Prostate gland (tissue), 2 donors: ENCODE results near the gene SMIM30. TPM values are rescaled to one million over a fixed set of nuclear protein-coding genes. Genes with fewer than 3 reads are reported as not detected.
"Not testable (repeated sequence)": the region's sequence is repeated elsewhere in the genome, so short reads cannot be mapped to it uniquely, and the experiment has no call there.

ENCODE experiments used
- DNase-seq: peaks from one replicate; pipeline ENCODE4 v3.0.0-alpha.2; 2019; ENCODE audit warnings: low spot score
- H3K27ac ChIP-seq, 2 donors: fragments of 200-600 bp; sonication (generic); 2 replicates each; pipeline ENCODE4 v1.5.1; 2017 to 2019
- H3K27me3 ChIP-seq: fragments of 200-600 bp; sonication (generic); replicated peaks from 2 replicates; pipeline ENCODE4 v1.5.1; 2019; ENCODE audit not compliant: insufficient read depth
- H3K36me3 ChIP-seq, 2 donors: fragments of 200-600 bp; sonication (generic); 1 replicate in 1 of 2; 2 replicates in 1 of 2; pipeline versions ENCODE4 v1.5.1 to v1.8.1; 2017 to 2019
- H3K4me1 ChIP-seq: fragments of 200-600 bp; sonication (generic); replicated peaks from 2 replicates; pipeline ENCODE4 v1.5.1; 2019
- H3K4me3 ChIP-seq, 2 donors: fragments of 200-600 bp; sonication (generic); 2 replicates each; pipeline ENCODE4 v1.5.1; 2017 to 2019
- H3K9me3 ChIP-seq: fragments of 200-600 bp; sonication (generic); 2 replicates; pipeline ENCODE4 v1.5.1; 2017
- CTCF ChIP-seq, 4 experiments: fragments of 200-600 bp in 2 of 4; fragments of 450-650 bp in 2 of 4; sonication (generic) in 2 of 4; IDR thresholded peaks; 1 replicate in 3 of 4; 2 replicates in 1 of 4; pipeline ENCODE4 v1.5.1; 2016 to 2019; ENCODE audit warnings: antibody characterized with exemption in 4 of 4, mild to moderate bottlenecking in 2 of 4, moderate library complexity in 2 of 4
- POLR2A ChIP-seq: fragments of 450-650 bp; IDR thresholded peaks from one replicate; pipeline ENCODE4 v1.6.1; 2016; ENCODE audit warnings: antibody characterized with exemption, mild to moderate bottlenecking
- POLR2AphosphoS5 ChIP-seq: sonication (generic); formaldehyde crosslinking; IDR thresholded peaks from one replicate; pipeline ENCODE4 v1.6.1; 2017; ENCODE audit warnings: antibody characterized with exemption
- WGBS: methylation state at CpG from one replicate; pipeline ENCODE4 v1.1.5; 2018; 5-methylcytosine and 5-hydroxymethylcytosine counted together
- intact Hi-C: fragments of 100-400 bp; cut with DNase I; formaldehyde crosslinking; loops from one replicate; pipeline ENCODE4 v1.14.2; 2022
- total RNA-seq, 2 donors: library from RNA; depleted of rRNA; stranded (reverse); fragments of >200 nt; gene quantifications; one replicate each; pipeline ENCODE4 v1.1.0, GENCODE V29; 2016

SMIM30 gene
- total RNA-seq = 10 to 100 TPM; 28.2 to 47.4 TPM

GRCh38 chr7:113118074-113118959 is at the start of gene SMIM30:
SMIM30 (minus strand) TSS chr7:113118554; CDS start chr7:113117578, 976 bp downstream.
- Histone ChIP-seq H3K4me3 (peak within 1 kb of the TSS; percentile 40 to 49), H3K4me1 (no peaks in the 10 kb centered on the region), H3K9me3 (no peaks in the 10 kb centered on the region), H3K27ac (peak within 1 kb of the TSS; percentile 31 to 52), H3K27me3 (no peaks in the 10 kb centered on the region), H3K36me3 (no peaks in the 10 kb centered on the region)
- WGBS = under 1% methylated on average over 35 of the region's 35 CpGs
- TF ChIP-seq CTCF (IDR thresholded peaks at IDR 0.05) = no peak
- TF ChIP-seq POLR2A = peak; percentile 86
- TF ChIP-seq POLR2AphosphoS5 = peak; percentile 97
- intact Hi-C loops = loop anchor here (5.0 kb wide), 1 partner anchor 181 kb away; a partner anchor contains a TSS
- DNase-seq = peak; percentile 94

GRCh38 chr7:113166176-113166575 is 47.8 kb upstream of the SMIM30 start:
- H3K4me3 ChIP-seq, H3K9me3 ChIP-seq, H3K36me3 ChIP-seq, H3K4me1 ChIP-seq, H3K27me3 ChIP-seq, DNase-seq, H3K27ac ChIP-seq, intact Hi-C loops: not testable (repeated sequence)
- 64% methylated on average over 1 of the region's 1 CpG for WGBS

GRCh38 chr7:113161050-113161449 is 42.7 kb upstream of the SMIM30 start:
- H3K27me3 ChIP-seq = no peaks in the 10 kb centered on the region
- TF ChIP-seq POLR2AphosphoS5 (no peak), CTCF (IDR thresholded peaks at IDR 0.05) (no peak), POLR2A (no peak)
- no peaks in the 10 kb centered on the region for H3K36me3 ChIP-seq
- intact Hi-C loops = no loop called here
- no peak overlapping the region for H3K27ac ChIP-seq
- H3K9me3 ChIP-seq = no peaks in the 10 kb centered on the region
- DNase-seq = no peak
- H3K4me1 ChIP-seq = no peaks in the 10 kb centered on the region
- WGBS = 97% methylated on average over 2 of the region's 2 CpGs
- H3K4me3 ChIP-seq = no peak overlapping the region

GRCh38 chr7:113159746-113160339 is 41.5 kb upstream of the SMIM30 start:
- Histone ChIP-seq H3K9me3 (no peaks in the 10 kb centered on the region), H3K27me3 (no peaks in the 10 kb centered on the region), H3K36me3 (no peaks in the 10 kb centered on the region), H3K27ac (no peak overlapping the region), H3K4me3 (no peak overlapping the region), H3K4me1 (no peaks in the 10 kb centered on the region)
- intact Hi-C loops = loop anchor here (10.0 kb wide), 1 partner anchor 265 kb away; no protein-coding TSS in a partner anchor
- DNase-seq = no peak
- TF ChIP-seq POLR2A = no peak
- TF ChIP-seq CTCF (IDR thresholded peaks at IDR 0.05) = peak in 3 of 4 experiments; percentile 19 to 46 (median 41)
- no peak for TF ChIP-seq POLR2AphosphoS5
- 54% methylated on average over 5 of the region's 5 CpGs for WGBS

GRCh38 chr7:113158756-113159155 is 40.4 kb upstream of the SMIM30 start:
- no peaks in the 10 kb centered on the region for H3K27me3 ChIP-seq
- no peak for DNase-seq
- intact Hi-C loops = loop anchor here (10.0 kb wide), 1 partner anchor 266 kb away; no protein-coding TSS in a partner anchor
- H3K4me1 ChIP-seq = no peaks in the 10 kb centered on the region
- no peaks in the 10 kb centered on the region for H3K9me3 ChIP-seq
- no peak overlapping the region for H3K4me3 ChIP-seq
- TF ChIP-seq POLR2AphosphoS5 (no peak), CTCF (IDR thresholded peaks at IDR 0.05) (no peak), POLR2A (no peak)
- H3K36me3 ChIP-seq = no peaks in the 10 kb centered on the region
- WGBS = 66% methylated on average over 2 of the region's 2 CpGs
- H3K27ac ChIP-seq = no peak overlapping the region
